Activated CD4-positive, alpha-beta T cell treated with anti-CD3 and anti-CD28 coated beads, Interleukin-2, amount 50 U/mL, for 48 hours (primary cell): ENCODE data around the gene ASPN.
"Not testable (repeated sequence)": the region's sequence is repeated elsewhere in the genome, so short reads cannot be mapped to it uniquely, and the experiment has no call there.

Source experiments
- DNase-seq, 2 experiments: peaks; one replicate each; pipeline ENCODE4 v3.0.0-alpha.2; 2020

The ASPN gene

DNA sequence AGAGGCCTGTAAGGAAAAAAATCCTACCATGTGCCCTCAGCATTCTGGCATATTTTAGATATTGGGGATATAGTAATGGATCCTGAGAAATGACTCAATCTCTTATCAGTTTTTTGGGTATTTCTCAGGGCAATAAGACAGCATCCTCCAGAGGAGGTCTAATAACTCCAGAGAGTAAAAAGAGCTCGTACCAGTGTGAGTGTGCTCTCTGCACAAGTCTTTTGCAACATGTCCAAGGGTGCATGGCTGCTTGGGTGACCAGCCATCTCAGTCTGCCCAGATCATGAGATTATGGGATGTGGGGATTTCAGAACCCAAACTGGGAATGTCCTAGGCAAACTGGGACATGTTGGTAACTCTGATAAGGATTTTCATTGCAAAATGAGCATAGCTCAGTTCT lies 15.3 kb downstream of the ASPN start:
- no peak for DNase-seq

DNA sequence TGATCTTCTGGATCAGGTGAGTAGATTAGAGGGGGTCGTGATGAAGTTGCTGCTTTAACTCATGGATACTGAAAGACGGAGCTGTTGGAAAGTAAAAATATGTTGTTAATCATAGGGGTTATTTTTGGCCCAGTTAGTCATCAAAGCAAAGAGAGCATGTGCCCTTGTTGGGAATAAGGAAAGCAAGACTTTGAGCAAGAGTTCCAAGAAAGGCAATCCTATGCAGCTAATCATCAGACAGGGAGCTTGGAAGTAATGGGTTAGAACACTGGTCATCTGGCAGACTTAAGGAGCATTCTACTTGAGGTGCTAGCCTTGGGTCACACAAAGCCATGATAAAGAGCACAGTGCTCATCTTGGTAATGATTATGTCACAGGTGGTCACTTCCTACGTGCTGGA lies 18.3 kb downstream of the ASPN start:
- DNase-seq, result no peak

DNA sequence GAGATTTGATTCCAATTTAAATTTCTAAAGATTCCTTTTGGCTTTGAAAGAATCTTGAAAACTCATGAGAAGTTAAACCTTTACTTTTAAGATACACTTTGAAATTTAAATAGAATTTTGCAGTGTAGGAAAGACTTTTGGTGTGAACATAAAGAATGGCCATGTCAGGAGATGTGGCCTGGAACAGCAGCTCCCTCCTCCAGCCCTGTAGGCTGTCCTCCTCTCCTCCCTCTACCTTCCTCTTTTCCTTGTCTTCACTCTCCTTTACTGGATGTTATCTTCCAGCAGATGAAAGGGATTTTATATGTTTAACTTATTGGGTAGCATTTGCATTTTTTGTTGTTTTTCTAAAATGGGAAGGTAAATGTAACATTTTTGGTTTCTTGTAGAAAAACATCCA lies 18.9 kb downstream of the ASPN start:
- DNase-seq, result no peak

DNA sequence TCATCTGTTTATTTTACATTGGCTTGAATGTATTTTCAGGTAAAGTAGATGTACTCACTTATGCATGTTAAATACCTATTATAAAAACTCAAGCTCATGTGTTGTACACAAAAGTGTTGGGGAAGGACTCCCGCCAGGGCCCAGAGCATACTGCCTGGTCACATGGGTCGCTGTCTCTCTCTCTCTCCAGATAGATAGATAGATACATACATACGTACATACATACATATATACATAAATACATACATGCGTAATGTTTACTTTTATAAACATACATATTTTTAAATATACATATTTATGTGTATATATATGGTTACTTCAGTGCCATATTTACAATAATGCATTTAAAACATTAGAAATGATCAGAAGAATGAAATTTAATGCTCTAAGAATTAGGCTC lies 24.7 kb downstream of the ASPN start:
- no peak for DNase-seq

DNA sequence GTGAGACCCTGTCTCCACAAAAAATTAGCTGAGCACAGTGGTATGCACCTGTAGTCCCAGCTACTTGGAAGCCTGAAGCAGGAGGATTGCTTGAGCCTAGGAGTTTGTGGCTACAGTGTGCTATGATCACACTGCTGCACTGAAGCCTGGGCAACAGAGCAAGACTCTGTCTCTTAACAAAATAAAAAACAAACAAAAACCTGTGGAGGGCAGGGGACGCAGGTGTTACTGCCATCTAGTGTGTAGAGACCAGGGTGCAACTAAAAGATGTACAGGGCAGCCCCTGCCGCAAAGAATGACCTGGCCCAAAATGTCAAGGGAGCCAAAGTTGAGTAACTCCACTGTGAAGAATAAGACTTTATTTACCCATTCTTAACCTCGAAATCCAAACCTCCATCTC lies 27.1 kb downstream of the ASPN start:
- DNase-seq, result no peak

DNA sequence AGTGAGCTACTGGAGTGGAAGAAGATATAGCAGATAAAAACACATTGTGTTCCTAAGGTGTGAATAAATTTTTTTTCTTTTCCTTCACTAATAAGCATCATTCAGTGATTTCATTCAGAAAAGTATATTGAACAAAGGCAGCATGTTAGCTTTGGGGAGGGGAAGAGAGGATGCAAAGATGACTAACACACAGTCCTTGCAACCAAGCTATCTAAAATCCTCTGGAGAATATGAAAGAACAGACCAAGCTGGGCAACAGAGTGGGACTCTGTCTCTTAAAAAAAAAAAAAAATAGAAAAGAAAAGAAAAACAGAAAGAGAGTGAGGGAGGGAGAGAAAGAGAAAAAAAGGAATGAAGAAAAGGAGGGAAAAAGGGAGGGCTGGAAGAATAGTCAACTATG lies 35.8 kb downstream of the ASPN start:
- no peak for DNase-seq

DNA sequence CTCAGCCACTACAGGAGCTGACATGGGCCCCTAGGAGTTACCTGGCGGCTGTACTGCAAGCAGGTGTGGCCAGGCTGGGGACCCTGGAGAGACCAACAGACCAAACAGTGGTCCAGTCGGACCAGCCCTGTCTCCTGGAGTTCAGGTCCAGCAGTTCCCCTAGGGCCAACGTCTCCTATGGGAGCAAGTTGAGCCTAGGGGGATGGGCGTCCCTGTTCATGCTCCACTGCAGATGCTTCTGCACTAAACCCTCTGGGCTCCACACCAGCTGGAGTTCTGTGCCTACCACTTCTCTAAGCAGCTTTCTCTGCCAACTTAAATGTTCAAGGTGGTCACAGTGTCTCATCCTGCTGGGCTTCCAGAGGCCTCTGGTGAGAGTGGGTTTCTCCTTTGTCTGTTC lies 37.5 kb downstream of the ASPN start:
- DNase-seq, result no peak

DNA sequence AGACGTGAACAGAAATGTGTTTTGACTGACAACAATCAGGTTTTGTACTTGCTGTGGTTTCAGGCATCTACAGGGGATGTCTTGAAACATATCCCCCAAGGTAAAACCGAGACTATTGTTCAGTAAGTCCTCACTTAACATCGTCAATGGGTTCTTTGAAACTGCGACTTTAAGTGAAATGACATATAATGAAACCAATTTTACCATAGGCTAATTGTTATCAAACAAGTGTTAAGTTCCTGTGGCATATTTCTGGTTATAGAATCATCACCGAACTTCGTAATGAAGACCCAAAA lies 41.6 kb downstream of the ASPN start:
- DNase-seq, result no peak

DNA sequence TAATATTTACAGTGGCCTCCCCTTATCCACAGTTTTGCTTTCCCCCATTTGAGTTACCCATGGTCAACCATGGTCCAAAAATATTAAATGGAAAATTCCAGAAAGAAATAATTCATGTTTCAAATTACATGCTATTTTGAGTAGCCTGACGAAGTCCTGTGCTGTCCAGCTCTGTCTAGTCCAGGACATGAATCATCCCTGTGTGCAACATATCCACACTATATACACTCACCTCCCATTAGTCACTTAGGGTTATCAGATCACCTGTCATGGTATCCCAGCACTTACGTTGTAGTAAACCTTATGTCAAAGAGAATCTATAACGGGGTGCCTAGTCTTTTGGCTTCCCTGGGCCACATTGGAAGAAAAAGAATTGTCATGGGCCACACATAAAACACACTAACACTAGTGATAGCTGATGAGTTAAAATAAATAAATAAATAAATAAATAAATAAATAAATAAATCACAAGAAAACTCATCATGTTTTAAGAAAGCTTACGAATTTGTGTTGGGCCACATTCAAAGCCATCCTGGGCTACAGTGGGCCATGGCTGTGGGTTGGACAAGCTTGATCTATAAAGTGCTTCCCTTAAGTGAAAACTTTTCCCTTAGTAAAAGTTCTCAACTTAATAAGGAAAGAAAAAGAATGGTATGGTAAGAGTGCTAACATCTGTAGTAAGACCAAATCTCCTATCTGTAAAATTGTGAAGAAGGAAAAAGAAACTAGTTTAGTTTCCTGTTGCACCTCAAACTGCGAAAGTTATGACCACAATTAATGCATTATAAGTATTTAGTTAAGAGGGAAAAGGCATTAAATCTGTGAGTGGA lies 42.2 kb downstream of the ASPN start:
- no peak for DNase-seq

DNA sequence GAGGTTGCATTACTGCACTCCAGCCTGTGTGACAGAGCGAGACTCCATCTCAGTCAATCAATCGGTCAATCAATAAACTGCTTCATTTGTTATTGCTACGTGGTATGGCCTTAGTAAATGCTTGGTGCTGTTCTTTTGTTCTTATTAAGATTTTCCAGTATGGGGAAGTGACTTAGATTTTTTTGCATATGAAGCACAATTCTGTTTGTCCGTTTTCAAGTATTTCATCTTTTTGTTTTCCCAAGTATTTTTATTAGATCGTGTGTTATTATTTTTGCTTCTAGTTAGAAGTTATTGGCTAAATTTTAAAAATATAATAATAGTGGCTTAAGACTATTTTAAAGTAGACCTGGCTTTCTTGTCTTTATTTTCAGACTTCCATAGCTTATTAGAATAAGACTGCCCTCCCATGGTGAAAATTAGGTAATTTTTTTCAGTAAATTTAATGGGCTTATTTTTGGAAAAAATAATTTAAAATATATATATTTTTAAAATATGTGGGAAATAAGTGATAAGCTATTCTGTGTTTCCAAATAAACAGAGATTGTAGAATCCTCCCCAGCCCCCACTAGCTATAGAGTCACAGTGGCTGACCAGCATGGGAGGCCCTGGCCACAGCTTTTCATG lies 43.3 kb downstream of the ASPN start:
- DNase-seq, result no peak

DNA sequence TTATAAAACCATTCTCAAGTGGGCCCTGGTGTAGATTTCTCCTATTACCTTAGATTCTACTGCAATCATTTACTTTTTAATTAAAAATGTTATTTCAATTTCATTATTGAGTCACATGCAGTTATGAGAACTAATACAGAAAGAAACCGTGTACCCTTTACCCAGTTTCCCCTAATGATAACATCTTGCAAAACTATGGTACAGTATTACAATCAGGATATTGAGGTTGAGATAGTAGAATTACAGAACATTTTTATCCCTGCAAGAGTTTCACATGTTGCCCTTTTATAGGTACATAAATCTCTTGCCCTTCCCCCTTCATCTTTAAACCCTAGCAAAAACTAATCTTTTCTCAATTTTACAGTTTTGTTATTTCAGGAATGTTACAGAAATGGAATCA lies 47.0 kb downstream of the ASPN start:
- DNase-seq, result no peak

DNA sequence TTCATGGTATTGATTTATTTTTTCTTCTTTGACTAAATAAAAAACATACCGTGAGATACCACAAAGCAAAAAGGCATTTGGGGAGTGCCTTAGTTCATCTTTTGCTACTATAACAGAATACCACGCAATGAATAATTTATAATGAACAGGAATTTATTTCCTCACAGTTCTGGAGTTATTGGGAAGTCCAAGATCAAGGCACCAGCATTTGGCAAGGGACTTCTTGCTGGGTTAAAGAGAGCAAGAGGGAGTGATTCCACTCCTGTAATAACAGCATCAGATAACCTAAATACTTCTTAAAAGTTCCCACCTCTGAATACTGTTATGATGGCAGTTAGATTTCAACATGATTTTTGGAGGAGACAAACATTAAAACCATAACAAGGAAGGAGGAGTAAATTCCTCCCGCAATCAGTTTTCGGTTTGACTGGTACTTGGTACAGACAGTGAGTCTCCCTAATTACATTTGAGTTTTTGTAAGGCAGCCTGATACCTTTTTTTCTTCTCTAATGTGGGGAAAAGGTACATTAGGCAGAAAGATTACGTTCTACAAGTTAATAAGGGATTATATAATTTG lies 49.2 kb downstream of the ASPN start:
- DNase-seq, result no peak

DNA sequence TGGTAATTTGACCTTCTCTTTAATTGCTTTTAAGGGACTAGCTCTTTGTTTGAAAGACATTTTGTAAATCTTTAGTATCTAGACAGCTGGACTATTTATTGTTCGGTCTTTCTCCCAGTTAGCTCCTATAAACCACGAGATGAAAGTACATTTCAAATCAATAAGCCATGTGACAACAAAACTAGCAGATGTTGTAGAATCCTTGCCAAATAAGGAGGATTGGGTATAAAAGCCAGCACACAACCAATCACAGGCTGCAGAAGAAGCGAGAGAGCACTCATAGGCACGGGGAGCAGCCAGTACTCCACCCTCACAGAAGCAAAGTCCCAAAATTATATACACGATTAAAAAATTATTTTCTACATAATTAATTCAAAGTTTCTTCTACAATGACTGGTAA lies 50.0 kb downstream of the ASPN start:
- no peak for DNase-seq

DNA sequence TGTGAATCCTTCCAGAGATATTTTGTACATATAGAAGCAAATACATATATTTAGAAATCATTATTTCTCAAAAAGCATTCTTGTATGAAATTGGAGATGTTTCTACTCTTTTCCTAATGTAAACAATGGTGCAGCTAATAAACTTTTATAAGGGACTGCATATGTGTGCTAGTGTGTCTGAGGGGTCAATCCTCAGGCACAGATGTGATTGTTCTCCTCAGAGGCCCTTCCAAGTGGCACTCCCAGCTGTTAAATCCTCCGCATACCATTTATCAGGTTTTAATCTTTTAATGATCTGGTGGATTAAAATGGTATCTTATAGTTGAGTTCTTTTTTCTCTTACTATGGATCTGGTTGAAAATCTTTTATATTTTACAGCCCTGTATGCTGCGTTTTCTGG lies 52.5 kb downstream of the ASPN start:
- DNase-seq, result no peak

DNA sequence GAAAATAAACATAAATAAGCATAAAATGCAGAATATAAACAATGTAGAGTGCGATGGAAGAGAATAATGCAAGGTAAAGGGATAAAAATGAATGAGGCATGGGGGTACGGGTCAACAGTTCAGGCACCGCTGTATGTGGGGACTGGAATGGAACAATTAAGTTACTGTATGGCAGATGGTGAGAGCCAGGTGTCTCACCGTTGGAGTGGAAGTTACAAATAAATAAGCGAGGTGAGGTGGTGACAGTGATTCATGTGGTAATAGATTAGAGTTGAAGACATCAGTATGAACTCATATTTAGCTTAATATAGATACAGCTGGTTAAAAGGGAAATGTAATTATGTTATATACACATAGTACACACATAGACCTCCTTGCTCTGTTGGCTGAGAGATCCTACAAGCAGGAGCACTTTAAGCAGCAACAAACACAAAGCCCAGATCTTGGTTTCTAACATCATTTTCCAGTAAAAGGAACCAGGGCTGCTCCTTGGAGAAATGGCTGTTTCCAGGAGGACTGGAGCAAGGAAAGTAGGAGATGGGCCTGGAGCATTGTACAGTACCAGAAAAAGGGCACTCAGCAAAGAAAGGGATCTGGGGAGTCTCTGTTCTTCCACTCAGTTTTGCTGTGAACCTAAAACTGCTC lies 55.7 kb downstream of the ASPN start:
- no peak for DNase-seq

DNA sequence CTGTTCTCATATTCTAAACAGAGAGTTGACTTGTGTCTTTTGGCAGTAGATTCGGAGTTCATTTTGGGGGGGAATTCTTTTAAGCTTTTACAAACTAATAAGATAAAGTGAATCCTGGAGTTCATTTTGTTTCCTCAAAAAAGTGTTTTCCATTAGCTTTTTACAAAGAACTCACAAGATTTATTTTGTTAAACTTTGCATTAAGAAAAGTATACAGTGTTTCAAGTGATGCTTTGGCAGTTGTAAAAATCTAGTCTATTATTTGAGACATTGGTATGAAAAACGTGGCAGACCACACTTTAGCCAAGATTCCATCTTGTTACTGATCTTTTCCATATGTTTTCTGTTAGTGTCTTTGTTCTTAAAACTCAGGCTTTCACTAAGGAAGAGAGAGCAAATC lies 56.8 kb downstream of the ASPN start:
- DNase-seq, result no peak

DNA sequence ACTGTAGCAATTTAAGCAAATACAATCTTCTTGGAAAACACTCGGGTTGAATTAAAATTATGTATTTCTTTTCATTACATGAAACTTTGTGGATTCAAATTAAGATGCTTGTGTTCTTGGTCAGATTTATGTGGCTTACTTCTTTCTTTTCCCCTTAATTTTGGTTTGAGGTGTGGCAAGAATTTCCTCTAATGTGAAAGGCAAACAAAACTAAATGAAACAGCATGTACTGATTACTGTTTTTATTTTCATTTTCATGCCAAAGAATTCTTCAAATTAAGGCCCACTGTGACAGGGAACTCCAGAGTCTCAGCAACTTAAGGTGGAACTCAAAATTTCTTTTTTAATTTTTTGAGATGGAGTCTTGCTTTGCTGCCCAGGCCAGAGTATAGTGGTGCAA lies 58.0 kb downstream of the ASPN start, which contains the start of gene OMD:
Gene OMD, minus strand, starts transcription at position 132 of the 400 bp plus-strand sequence. CDS start 6,913 bp downstream, outside the sequence.
- no peak for DNase-seq

DNA sequence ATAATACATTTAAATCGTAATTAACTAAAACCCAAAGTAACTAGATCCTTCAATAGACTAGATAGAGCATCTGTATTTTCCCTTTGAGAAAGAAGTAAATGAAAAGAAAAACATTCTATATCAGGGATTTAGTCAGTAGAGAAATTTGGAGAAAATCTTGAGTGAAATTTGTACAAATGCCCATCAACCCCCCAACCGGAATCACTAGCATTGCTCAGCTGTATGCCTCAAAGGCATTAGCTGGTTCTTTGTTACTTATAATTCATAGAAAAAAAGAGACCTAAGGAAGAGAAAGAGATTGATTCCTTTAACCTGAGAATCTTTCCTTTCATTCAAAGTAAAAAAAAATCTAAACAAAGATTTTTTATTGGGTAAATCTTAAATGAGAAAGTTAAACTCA lies 58.7 kb downstream of the ASPN start:
- no peak for DNase-seq

DNA sequence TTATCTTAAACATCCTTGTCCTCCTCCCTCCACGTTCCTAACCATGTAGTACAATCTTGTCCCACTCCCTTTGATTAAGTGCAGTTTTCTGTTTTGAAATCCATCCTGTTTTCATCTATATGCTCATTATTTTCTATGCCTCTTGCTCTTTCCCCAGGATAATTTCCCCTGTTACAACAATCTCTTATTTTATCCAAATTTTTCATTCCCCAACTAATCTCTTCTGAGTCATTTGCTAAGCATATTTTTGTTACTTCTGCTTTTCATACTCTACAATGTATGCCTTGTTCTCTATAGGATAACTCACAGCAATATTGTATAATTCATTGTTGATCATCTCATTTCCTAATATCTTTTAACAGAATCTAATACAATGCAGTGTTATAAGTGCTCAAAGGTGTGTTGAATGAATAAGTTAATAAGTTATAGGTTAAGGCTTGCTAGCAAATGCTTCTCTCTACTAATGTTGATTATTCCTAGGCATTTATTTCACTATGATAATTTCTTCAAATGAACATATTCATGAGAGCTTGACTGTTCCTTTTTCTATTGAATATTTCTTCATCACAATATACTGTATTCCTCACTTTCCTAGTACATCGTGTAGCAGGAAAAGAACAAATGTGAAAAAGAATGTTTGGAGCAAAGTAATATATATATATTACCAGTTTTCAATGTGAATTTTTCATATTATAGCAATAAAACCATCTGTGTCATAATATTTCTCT lies 59.5 kb downstream of the ASPN start:
- no peak for DNase-seq

DNA sequence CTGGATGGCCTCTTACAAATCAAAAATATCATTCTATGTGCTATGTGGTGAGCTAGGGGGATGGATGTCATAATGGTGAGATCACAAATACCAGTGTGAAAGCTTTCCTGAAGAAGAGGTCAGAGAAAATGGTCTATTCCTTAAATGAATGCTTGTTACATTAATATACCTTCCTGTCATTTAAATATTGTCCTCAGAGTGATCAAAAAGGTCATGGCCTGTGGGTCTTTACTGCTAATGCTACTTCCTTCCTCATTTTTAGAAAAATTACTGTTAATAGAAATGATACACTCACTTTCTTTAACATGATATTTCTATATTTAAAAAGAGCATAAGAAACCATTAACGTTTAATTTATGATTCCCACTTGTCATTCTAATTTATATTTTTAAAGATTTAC lies 67.7 kb downstream of the ASPN start:
- no peak for DNase-seq

DNA sequence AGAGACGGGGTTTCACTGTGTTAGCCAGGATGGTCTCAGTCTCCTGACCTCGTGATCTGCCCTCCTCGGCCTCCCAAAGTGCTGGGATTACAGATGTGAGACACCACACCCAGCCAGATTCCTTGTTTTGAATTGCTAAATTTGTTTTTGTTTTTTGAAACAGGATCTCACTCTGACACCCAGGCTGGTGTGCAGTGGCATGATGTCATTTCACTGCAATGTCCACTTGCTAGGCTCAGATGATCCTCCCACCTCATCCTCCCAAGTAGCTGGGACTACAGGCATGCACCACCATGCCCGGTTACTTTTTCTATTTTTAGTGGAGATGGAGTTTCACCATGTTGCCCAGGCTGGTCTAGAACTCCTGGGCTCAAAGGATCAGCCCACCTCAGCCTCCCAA lies 71.1 kb downstream of the ASPN start:
- DNase-seq, result not testable (repeated sequence)

DNA sequence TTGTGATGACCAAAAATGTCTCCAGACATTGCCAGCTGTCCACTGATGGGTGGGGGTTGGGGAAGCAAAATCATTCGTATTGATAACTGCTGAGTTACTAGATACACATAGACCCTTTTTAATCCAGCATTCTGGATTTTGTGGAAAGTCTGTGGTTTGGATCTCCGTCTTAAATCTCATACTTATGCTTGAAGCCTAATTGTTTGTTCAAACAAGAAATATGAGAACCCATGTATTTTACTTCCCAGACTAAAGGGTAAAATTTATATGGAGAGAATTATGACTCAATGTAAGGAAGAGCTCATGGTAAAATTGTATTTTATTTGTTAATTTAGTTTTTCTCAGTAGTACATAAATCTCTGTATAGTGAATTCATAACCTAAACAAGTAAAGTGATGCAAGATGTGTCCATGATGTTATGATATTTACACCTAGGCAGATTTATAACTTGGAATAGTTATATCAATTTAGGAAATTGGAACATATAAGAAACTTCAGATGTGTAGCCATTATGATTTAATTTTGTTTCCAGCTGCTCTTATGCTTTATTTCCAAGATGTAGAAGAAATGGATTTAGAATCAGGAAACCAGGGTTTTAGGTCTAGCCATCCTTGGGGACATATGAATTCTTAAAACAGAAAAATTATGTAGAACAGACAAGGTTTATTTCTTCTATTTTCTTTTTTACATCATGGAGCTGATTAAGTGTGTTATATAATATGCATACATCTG lies 73.4 kb downstream of the ASPN start:
- DNase-seq, result no peak

DNA sequence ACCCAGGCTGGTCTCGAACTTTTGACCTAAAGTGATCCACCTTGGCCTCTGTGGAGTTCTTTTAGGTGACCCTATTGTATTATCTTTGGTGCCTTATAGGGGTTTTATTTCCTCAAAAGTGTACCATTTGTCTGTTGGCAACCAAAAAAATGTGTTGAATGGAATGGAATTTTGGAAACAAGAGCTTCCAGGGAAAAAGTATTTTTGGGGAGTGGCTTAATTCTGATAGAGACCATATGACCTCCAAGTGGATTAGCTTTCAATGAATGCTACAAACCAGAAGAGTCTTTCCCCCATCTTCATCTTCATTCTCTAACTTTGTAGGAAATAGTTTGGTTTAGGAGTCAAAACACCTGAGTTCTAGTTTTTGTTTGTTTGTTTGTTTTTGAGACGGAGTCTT lies 74.5 kb downstream of the ASPN start:
- DNase-seq, result no peak
